Activated CD4-positive, alpha-beta T cell treated with anti-CD3 and anti-CD28 coated beads, Interleukin-10, Interleukin-2, amounts not matched to agents 100 ng/mL and 50 ng/mL, durations not matched to agents 16 hours and 8 hours (primary cell): Measurements from ENCODE around the gene NAP1L4.

Experiments
- DNase-seq: peaks from one replicate; pipeline ENCODE4 v3.0.0-alpha.2; 2020

Gene NAP1L4

GRCh38 chr11:3010004-3010403 lies 17.9 kb upstream of the NAP1L4 start:
- DNase-seq: no peak

- DNase-seq: no peak
These were observed 17.4 kb upstream of the NAP1L4 start for GRCh38 chr11:3009481-3009880.

GRCh38 chr11:3008746-3009336 lies 16.7 kb upstream of the NAP1L4 start:
- no peak for DNase-seq

GRCh38 chr11:3007404-3008010 lies 15.4 kb upstream of the NAP1L4 start:
- no peak for DNase-seq

GRCh38 chr11:3006505-3007260 lies 14.6 kb upstream of the NAP1L4 start:
- no peak for DNase-seq

GRCh38 chr11:3004481-3004880 lies 12.4 kb upstream of the NAP1L4 start:
- no peak for DNase-seq

- no peak for DNase-seq
These were observed 11.5 kb upstream of the NAP1L4 start for GRCh38 chr11:3003396-3004231.

- no peak for DNase-seq
These were observed 10.7 kb upstream of the NAP1L4 start for GRCh38 chr11:3002871-3003270.

GRCh38 chr11:3002351-3002861 lies 10.3 kb upstream of the NAP1L4 start:
- DNase-seq: no peak

- no peak for DNase-seq
These were observed 9.4 kb upstream of the NAP1L4 start for GRCh38 chr11:3001496-3001895.

GRCh38 chr11:3000032-3000961 lies 8.2 kb upstream of the NAP1L4 start:
- DNase-seq: no peak

- no peak for DNase-seq
These were observed 7.4 kb upstream of the NAP1L4 start for GRCh38 chr11:2999464-2999998.

- no peak for DNase-seq
These were observed 6.1 kb upstream of the NAP1L4 start for GRCh38 chr11:2998073-2998850.

- no peak for DNase-seq
These were observed 5.3 kb upstream of the NAP1L4 start for GRCh38 chr11:2997406-2997805.

- no peak for DNase-seq
These were observed 4.8 kb upstream of the NAP1L4 start for GRCh38 chr11:2996976-2997375.

- no peak for DNase-seq
These were observed 3.9 kb upstream of the NAP1L4 start for GRCh38 chr11:2995893-2996554.

- no peak for DNase-seq
These were observed 3.0 kb upstream of the NAP1L4 start for GRCh38 chr11:2995031-2995561.

GRCh38 chr11:2994336-2994730 lies 2.2 kb upstream of the NAP1L4 start:
- no peak for DNase-seq

- DNase-seq: no peak
These were observed 832 bp upstream of the NAP1L4 start for GRCh38 chr11:2992997-2993325.
